Stimulated activated CD8-positive, alpha-beta memory T cell treated with anti-CD3 and anti-CD28 coated beads, Interleukin-15, amount 100 ng/mL, for 4 hours (primary cell): ENCODE data around the gene CPLANE2.
"Not testable (repeated sequence)": the region's sequence is repeated elsewhere in the genome, so short reads cannot be mapped to it uniquely, and the experiment has no call there.

Experiments
- DNase-seq, 2 donors: peaks; one replicate each; pipeline ENCODE4 v3.0.0-alpha.2; 2020; ENCODE audit warnings: low read depth in 2 of 2

The CPLANE2 gene

DNA sequence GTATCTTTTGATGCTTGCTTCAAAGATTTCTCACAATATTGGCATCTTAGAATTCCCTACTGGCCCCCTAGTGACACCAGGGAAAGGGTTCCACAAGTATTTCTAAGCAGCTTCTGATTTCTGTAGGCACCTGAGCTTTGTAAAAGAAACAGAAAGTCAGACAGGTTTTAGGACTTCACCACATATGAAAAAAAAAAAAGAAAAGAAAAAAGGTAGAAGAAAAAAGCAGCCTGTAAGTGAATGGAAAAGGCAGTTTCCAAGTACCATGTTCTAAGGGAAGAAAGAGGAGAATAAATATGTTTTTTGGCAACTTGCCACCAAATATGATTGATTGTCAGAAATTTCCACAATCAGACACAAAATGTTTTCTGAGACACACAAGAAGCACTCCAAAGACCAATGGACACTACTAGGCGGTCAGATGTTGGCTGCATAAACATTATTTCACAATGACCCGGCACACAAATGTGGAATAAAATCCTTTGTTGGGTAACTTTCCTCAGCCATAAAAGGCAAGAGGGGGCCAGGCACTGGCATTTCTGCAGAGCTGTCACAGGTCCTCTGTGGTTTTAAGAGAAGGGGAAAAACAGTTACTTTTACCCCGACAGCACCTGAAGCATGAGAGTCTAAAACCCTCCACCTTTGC lies 12.7 kb upstream of the CPLANE2 start:
- no peak for DNase-seq

- no peak for DNase-seq
Measured at GRCh38 chr1:16248603-16249516, 11.9 kb upstream of the CPLANE2 start.

- no peak for DNase-seq
Measured at GRCh38 chr1:16248007-16248436, 11.0 kb upstream of the CPLANE2 start.

DNA sequence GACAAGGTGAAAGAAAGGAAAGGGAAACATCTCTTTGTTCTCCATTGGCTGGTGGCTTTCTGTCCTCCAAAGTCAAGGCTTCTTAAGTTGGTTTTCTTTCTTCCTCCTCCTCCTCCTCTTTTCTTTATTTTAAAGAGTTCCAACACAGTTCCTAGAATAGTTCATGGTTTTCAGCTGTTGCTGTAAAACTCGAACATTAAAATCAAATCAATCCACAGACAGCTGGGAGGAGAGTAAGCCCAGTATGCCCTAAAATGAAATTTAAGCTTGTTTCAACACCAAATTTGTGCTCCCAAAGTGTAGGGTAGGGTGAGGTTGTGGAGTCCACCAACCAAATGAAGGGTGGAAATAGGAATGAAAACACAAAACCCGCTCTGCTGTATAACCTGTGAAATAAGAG lies 10.5 kb upstream of the CPLANE2 start:
- DNase-seq, result no peak

DNA sequence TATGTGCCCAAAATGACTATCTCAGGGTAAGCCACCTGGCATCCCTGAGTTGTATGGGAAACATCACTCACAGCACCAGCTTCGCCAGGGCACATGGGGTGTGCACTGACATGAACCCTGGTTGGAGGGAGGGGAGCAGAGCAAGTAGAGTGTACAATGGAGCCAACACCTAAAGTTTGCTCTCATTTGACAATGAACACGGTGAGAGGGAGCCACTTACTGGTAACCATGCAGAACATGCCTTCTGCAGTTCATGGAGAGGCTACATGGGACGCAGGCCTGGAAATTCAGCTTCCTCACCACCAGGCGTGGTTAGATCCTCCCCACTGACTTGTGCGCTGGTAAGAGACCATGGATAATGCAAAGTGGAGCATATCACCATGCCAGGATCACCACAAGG lies 10.0 kb upstream of the CPLANE2 start:
- no peak for DNase-seq

DNA sequence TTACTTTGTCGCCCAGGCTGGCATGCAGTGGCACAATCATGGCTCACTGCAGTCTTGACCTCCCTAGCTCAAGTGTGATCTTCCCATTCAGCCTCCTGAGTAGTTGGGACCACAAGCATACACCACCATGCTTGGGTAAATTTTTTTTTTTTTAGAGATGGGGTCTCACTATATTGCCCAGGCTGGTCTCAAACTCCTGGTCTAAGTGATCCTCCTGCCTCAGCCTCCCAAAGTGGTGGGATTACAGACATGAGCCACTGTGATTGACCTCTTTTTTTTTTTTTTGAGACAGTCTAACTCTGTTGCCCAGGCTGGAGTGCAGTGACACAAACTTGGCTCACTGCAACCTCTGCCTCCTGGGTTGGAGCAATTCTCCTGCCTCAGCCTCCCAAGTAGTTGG lies 9.3 kb upstream of the CPLANE2 start:
- DNase-seq, result not testable (repeated sequence)

DNA sequence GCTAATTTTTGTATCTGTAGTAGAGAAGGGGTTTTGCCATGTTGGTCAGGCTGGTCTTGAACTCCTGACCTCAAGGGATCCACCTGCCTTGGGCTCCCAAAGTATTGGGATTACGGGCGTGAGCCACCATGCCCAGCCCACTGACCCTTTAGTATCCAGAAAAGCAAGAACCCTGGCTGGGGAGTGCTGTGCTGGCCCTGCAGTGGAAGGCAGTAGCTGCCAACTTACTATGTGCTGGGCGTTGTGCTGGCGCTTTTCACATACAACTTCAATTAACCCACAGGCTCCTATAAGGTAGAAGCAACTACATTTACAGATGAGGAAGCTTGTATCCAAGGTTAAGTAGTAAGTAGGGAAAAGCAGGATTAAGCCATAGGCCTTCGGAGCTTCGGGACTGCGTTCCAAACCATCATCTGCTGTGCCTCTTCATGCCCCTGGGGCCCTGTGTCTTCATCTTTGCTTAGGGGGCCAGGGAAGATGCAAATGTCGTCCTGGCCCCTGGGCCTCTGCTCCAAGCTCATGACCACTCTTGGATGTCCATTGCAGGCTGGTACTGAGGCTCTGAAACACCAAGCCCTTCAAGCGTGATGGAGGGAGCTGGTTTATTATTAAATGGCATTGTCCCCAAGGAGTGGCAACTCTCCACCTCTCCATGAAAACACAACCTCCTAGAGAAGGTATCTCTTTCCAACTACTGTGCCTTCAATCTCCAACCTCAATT lies 8.7 kb upstream of the CPLANE2 start:
- no peak for DNase-seq

- no peak for DNase-seq
Measured at GRCh38 chr1:16244650-16245285, 7.8 kb upstream of the CPLANE2 start.

DNA sequence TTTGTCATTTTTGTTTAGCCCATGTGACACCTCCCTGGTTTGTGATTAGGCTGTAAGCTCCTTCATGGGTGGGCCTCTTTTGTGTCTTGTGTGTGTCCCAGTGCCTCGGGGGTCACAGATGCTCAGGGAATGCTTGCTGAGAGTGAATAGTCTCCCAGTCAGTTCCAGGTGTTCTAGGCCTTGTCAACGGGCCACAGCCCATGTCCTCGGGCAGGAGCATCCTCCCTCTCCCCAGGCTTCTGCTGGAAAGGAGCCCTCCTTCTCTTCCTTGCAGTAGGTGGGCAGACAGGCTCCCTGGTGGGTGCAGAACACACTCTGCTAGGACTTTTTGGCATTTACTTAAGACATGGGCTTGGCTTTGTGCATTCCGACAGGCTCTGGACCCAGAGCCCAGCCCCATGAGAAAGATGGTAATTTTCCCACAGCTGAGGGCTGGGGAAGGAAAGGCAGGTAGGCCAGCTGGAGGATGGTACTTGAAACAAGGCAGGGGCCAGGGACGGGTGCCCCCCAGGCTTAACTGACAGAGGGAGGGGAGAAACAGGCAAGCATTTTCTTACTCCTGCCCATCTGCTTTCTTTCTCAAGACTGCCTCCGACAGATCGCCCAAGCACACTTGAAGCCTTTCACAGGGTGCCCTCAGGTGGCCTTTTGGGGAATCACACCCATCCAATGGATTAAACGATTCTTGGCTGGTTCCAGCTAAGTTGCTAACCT lies 7.1 kb upstream of the CPLANE2 start:
- peak; percentile 36 to 54 for DNase-seq

DNA sequence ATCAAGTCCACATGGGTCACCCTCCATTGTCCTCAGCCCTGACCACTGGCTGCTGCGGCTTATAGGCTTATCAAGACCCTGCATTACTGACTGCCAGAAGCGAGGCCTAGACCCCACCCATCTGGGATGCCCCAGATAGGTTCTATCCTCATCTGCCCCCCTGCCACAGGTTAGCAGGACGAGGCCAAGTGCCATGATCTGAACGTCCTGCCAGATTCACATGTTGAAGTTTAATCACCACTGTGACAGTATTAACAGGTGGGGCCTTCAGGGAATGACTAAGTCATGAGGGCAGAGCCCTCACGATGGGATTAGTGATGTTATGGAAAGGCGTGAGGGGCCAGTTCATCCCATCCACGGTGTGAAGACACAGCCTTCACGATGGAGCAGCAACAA lies 6.2 kb upstream of the CPLANE2 start:
- DNase-seq, result no peak

- DNase-seq, result no peak
Measured at GRCh38 chr1:16242556-16243214, 5.7 kb upstream of the CPLANE2 start.

DNA sequence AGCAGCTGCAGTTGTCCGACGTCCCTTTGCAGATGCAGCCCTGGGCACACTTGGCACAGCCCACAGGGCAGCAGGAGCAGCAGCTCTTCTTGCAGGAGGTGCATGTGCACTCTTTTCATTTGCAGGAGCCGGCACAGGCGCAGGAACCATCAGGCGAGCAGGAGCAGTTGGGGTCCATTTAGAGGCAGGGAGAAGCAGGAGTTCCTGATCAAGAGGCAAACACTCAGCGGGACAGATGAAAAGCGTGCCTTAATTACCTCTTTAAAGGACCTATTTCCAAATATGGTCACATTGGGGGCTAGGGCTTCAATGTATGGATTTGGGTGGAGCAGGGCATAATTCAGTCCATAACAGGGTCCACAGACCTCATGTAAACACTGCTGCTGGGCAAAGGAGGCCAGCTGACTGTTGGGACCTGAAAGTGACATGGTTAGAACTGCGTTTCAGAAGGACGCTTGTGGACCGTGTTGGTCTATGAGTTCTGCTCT lies 4.3 kb upstream of the CPLANE2 start:
- DNase-seq, result no peak

DNA sequence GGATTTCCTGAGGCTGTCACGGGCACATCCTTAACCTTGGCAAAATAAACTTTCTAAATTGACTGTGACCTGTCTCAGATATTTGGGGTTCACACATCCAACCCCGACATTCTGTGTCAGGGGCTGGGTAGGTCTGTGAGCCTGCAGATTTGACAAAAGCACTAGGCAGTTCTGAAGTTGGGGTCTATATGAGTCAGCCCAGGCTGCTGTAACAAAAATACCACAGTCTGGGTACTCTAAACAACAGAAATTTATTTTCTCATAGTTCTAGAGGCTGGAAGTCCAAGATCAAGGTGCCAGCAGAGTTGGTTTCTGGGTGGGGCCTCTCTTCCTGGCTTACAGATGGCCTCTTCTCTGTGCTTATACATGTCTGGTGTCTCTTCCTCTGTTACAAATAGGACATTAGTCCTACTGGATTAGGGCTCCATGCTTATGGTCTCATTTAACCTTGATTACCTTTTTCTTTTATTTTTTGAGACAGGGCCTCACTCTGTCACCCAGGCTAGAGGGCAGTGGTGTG lies 3.0 kb upstream of the CPLANE2 start:
- DNase-seq, result no peak

DNA sequence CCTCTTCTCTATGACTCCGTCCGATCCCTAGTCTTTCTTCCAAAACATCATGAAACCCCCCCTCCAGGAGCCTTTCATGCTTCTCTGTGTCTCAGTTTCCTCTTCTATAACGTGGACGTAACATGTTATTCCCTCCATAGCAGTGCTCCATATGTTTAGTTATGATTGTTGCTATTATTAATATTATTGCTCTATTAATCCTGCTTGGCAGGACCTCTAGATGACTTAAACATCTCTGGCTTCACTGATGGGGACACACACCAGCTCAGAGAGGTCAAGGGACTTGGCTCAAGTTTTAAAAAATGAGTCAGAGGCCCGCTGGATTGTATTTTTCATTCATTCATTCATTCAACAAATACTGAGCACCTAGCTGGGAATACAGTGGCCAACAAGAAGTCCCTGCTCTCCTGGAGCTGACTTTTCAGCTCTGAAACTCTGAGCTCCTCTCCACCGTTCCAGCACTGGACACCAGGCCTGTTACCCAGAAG lies 404 bp upstream of the CPLANE2 start:
- DNase-seq, result no peak

- DNase-seq, result no peak
Measured at GRCh38 chr1:16235944-16236510, 956 bp downstream of the CPLANE2 start.

DNA sequence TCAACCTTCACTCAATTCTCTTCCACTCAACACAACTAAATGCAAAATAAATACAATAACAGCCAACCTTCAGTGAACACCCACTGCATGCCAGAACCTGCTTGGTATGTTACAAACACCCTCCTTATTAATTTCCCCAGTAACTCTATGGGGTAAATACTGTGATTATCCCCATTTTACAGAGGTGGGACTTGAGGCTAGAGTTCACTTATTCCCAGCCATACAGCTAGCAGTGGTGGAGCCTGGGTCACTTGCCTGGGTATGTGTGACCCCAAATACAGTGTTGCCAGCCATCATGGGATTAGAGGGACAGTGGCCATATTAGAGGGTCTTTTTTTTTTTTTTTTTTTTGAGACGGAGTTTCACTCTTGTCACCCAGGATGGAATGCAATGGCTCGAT lies 1.6 kb downstream of the CPLANE2 start:
- no peak for DNase-seq

- DNase-seq, result no peak
Measured at GRCh38 chr1:16233431-16233830, 3.6 kb downstream of the CPLANE2 start.

- DNase-seq, result no peak
Measured at GRCh38 chr1:16232316-16232710, 4.7 kb downstream of the CPLANE2 start.

- no peak for DNase-seq
Measured at GRCh38 chr1:16231331-16232315, 5.4 kb downstream of the CPLANE2 start.
